Epithelial cell of proximal tubule (primary cell): Measurements from ENCODE around the gene RCBTB2. TPM values are rescaled to one million over a fixed set of nuclear protein-coding genes. Genes with fewer than 3 reads are reported as not detected.

Experiments used
- DNase-seq: peaks from one replicate; pipeline ENCODE4 v3.0.0-alpha.2; 2011; ENCODE audit warnings: low read depth
- H3K4me3 ChIP-seq: 2 replicates; pipeline ENCODE4 v1.5.1; 2011; ENCODE audit warnings: low read depth, mild to moderate bottlenecking, low read length
- total RNA-seq: library from RNA; depleted of rRNA; stranded (reverse); fragments of >200 nt; gene quantifications from 2 replicates; pipeline ENCODE4 v1.2.3, GENCODE V29; 2015
- TF ChIP-seq, protein P1 (sequence below): conservative IDR thresholded peaks from 2 replicates; pipeline ENCODE4 v1.5.1; 2012; ENCODE audit warnings: low read depth, mild to moderate bottlenecking, low read length

The RCBTB2 gene
- total RNA-seq, 1 donor from 2014 or later: 2.9 TPM

- no peak for DNase-seq
- no peak overlapping the region for H3K4me3 ChIP-seq
- TF ChIP-seq, protein P1, sequence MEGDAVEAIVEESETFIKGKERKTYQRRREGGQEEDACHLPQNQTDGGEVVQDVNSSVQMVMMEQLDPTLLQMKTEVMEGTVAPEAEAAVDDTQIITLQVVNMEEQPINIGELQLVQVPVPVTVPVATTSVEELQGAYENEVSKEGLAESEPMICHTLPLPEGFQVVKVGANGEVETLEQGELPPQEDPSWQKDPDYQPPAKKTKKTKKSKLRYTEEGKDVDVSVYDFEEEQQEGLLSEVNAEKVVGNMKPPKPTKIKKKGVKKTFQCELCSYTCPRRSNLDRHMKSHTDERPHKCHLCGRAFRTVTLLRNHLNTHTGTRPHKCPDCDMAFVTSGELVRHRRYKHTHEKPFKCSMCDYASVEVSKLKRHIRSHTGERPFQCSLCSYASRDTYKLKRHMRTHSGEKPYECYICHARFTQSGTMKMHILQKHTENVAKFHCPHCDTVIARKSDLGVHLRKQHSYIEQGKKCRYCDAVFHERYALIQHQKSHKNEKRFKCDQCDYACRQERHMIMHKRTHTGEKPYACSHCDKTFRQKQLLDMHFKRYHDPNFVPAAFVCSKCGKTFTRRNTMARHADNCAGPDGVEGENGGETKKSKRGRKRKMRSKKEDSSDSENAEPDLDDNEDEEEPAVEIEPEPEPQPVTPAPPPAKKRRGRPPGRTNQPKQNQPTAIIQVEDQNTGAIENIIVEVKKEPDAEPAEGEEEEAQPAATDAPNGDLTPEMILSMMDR: no peak
Measured at GRCh38 chr13:48511621-48512230, 21.2 kb downstream of the RCBTB2 start.

GRCh38 chr13:48510698-48511097 lies 22.2 kb downstream of the RCBTB2 start:
- TF ChIP-seq, protein P1: no peak
- no peak for DNase-seq

GRCh38 chr13:48508011-48508410 lies 24.9 kb downstream of the RCBTB2 start:
- TF ChIP-seq, protein P1: no peak
- H3K4me3 ChIP-seq: no peak overlapping the region
- no peak for DNase-seq

More at GRCh38 chr13:48510698-48511097, 22.2 kb downstream of the RCBTB2 start:
- H3K4me3 ChIP-seq: no peak overlapping the region

- no peak for DNase-seq
- H3K4me3 ChIP-seq: no peak overlapping the region
- TF ChIP-seq, protein P1: no peak
Measured at GRCh38 chr13:48507021-48507420, 25.9 kb downstream of the RCBTB2 start.

- H3K4me3 ChIP-seq: no peak overlapping the region
- TF ChIP-seq, protein P1: no peak
- DNase-seq: no peak
Measured at GRCh38 chr13:48506092-48506701, 26.7 kb downstream of the RCBTB2 start.

DNA sequence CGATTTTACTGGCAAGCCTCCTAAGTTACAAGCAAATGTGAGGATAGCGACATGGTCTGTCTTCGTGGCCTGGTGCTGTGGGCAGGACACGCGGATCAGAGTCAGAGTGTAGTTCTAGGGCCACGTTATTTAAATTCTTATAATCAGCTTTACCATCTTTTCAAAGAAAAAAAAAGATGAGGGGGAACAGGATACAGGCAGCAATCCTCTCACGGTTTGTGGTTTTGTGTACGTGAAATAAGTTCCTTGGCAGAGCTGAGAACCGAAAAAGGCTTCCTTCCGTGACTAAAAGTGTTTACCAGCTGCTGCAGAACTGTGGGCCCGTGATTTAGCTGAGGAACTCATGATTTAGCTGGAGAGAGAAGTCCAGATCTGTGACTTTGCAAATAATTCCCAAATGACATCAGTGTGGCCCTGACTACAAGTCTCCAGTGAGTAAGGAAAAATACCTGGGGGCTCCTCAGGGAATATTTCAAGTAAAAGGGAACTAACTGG lies 27.2 kb downstream of the RCBTB2 start:
- TF ChIP-seq, protein P1: no peak
- DNase-seq: no peak
- H3K4me3 ChIP-seq: no peak overlapping the region
